Measurements from ENCODE around the gene APBA2. TPM values are rescaled to one million over a fixed set of nuclear protein-coding genes. Genes with fewer than 3 reads are reported as not detected.
"Not testable (repeated sequence)": the region's sequence is repeated elsewhere in the genome, so short reads cannot be mapped to it uniquely, and the experiment has no call there.

Gene APBA2
- polyA plus RNA-seq, 2 of the 4 experiments (the other 2 are of a cell fraction), result 11.4 to 12.6 TPM

DNA sequence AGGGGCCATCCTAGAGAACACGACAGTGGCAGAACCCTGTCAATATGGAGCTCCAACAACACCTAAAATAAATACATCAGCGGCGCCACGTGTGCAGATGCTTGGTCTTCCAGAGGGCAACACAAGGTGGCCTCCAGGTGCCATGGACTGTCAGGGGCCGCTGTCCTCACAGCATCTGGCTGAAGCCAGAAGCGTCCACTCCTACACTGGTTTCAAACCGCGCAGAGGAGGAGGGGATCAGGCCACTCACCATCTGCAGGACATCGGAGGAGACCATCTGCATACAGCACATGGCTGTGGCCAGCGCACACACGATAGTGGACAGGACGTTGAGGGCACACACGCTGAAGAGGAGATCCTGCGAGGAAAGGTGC is 265.7 kb downstream of the APBA2 start:
- ATAC-seq, result no peak
- DNase-seq (ENCODE audit: low read depth in 1 of 2, low spot score in 1 of 2), result no peak
- Histone ChIP-seq H3K4me2 (no peak overlapping the region), H3K27ac (no peak overlapping the region), H3K4me3 (no peak overlapping the region), H3K9me3 (peaks cover 5% of the 10 kb centered on the region; the same call in 2 of the 3 replicates), H3K4me1 (no peaks in the 10 kb centered on the region)
- no peak for FAIRE-seq
- WGBS (ENCODE audit: missing lambda C conversion rate), result 55% methylated on average over 14 of the region's 14 CpGs
- no peak for TF ChIP-seq TFCP2L1 (CRISPR knock-in tag; IDR thresholded peaks at IDR 0.05)
- no peak for TF ChIP-seq EHF (CRISPR knock-in tag; IDR thresholded peaks at IDR 0.05)
- TF ChIP-seq NPAS2 (CRISPR knock-in tag; IDR thresholded peaks at IDR 0.05; ENCODE audit: borderline replicate concordance), result no peak
- no peak for TF ChIP-seq GATA3 (IDR thresholded peaks at IDR 0.05; ENCODE audit: borderline replicate concordance)
- TF ChIP-seq SREBF2 (IDR thresholded peaks at IDR 0.05), result no peak
- no peak for TF ChIP-seq USF2 (IDR thresholded peaks at IDR 0.05)
- TF ChIP-seq KDM1A (IDR thresholded peaks at IDR 0.05; ENCODE audit: low read depth), result no peak
- TF ChIP-seq FOXS1 (CRISPR knock-in tag; IDR thresholded peaks at IDR 0.05), result no peak
- TF ChIP-seq MAX (IDR thresholded peaks at IDR 0.05), result no peak
- TF ChIP-seq RFX5 (IDR thresholded peaks at IDR 0.05), result no peak
- TF ChIP-seq MAFK (IDR thresholded peaks at IDR 0.05; ENCODE audit: partially characterized antibody), result no peak
- no peak for TF ChIP-seq MYC (IDR thresholded peaks at IDR 0.05; ENCODE audit: borderline replicate concordance, low read length)
- TF ChIP-seq FOSL2 (IDR thresholded peaks at IDR 0.05), result no peak
- TF ChIP-seq FOSL2 (CRISPR knock-in tag; IDR thresholded peaks at IDR 0.05), result no peak
- TF ChIP-seq POLR2A (IDR thresholded peaks at IDR 0.05; ENCODE audit: low read length), result no peak
- CTCF ChIA-PET, result interaction anchor here (0.7 to 1.1 kb wide), 2 partner anchors 12 to 120 kb away, joined by 3 to 6 read pairs; no protein-coding TSS in a partner anchor
- POLR2A ChIA-PET, result no interaction called here

DNA sequence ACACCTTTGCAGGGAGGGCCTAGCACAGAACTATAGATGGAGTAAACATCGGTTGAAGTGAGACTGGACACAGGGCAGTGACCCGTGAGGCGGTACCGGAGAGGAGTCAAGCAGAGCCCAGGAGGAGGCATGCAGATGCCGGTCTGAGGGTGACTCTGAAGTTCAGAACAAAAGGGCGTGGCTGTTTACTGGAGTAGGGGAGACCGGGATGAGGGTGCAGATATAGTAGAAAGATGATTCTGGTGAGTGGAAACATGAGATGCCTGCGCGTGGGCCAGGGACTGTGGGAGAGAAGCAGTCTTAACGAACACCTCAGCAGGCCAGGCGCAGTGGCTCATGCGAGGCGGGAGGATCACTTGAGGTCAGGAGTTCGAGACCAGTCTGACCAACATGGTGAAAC is 270.7 kb downstream of the APBA2 start:
- Histone ChIP-seq H3K27ac (no peak overlapping the region), H3K4me3 (no peak overlapping the region), H3K4me2 (no peak overlapping the region), H3K9me3 (peaks cover 11% of the 10 kb centered on the region), H3K4me1 (no peaks in the 10 kb centered on the region)
- DNase-seq (ENCODE audit: low read depth in 1 of 2, low spot score in 1 of 2), result no peak
- ChIA-PET CTCF (no interaction called here), POLR2A (no interaction called here)
- ATAC-seq, result no peak
- WGBS (ENCODE audit: missing lambda C conversion rate), result 79% methylated on average over 14 of the region's 14 CpGs
- TF ChIP-seq NFE2L2 (conservative IDR thresholded peaks at IDR 0.05; ENCODE audit: low read length) (no peak), KDM5A (IDR thresholded peaks at IDR 0.05) (no peak), BHLHE40 (IDR thresholded peaks at IDR 0.05; ENCODE audit: low read depth, low read length) (no peak), ZSCAN20 (CRISPR knock-in tag; IDR thresholded peaks at IDR 0.05) (no peak), POLR2AphosphoS2 (conservative IDR thresholded peaks at IDR 0.05; ENCODE audit: low read length) (no peak), SMC3 (IDR thresholded peaks at IDR 0.05) (no peak), MAX (IDR thresholded peaks at IDR 0.05) (no peak)
- FAIRE-seq, result no peak

- no peaks in the 10 kb centered on the region for H3K4me1 ChIP-seq
- POLR2A ChIA-PET, result no interaction called here
- no peak overlapping the region for H3K27ac ChIP-seq
- H3K4me2 ChIP-seq, result no peak overlapping the region
- DNase-seq (ENCODE audit: low read depth in 1 of 2, low spot score in 1 of 2), result no peak
- no peak for FAIRE-seq
- CTCF ChIA-PET, result interaction anchor here (0.6 to 1.6 kb wide), 3 partner anchors 16 to 205 kb away, joined by 3 read pairs; no protein-coding TSS in a partner anchor
- H3K9me3 ChIP-seq, result peaks cover 8% of the 10 kb centered on the region
- no peak for ATAC-seq
- WGBS (ENCODE audit: missing lambda C conversion rate), result 72% methylated on average over 29 of the region's 31 CpGs
- H3K4me3 ChIP-seq, result no peak overlapping the region
- TF ChIP-seq POLR2AphosphoS2 (conservative IDR thresholded peaks at IDR 0.05; ENCODE audit: low read length), result no peak
- TF ChIP-seq HOXA7 (CRISPR knock-in tag; IDR thresholded peaks at IDR 0.05), result no peak
- no peak for TF ChIP-seq KDM1A (IDR thresholded peaks at IDR 0.05; ENCODE audit: low read depth)
Observed at GRCh38 chr15:29159771-29160455, 274.1 kb downstream of the APBA2 start.

- ATAC-seq, result no peak
- DNase-seq (ENCODE audit: low read depth in 1 of 2, low spot score in 1 of 2), result no peak
- no peak overlapping the region for H3K4me3 ChIP-seq
- H3K9me3 ChIP-seq, result peaks cover 8% of the 10 kb centered on the region
- no peak for FAIRE-seq
- no peak overlapping the region for H3K4me2 ChIP-seq
- H3K27ac ChIP-seq, result no peak overlapping the region
- H3K4me1 ChIP-seq, result no peaks in the 10 kb centered on the region
- ChIA-PET POLR2A (no interaction called here), CTCF (interaction anchor here (1.7 to 4.2 kb wide), 2 partner anchors 22 to 60 kb away, joined by 4 to 27 read pairs; no protein-coding TSS in a partner anchor)
- TF ChIP-seq NR3C1 (IDR thresholded peaks at IDR 0.05), result no peak
- TF ChIP-seq FOSB (CRISPR knock-in tag; IDR thresholded peaks at IDR 0.05), result no peak
- TF ChIP-seq HOXB13 (CRISPR knock-in tag; IDR thresholded peaks at IDR 0.05; ENCODE audit: low read depth), result no peak
- TF ChIP-seq TFCP2L1 (CRISPR knock-in tag; IDR thresholded peaks at IDR 0.05), result no peak
- TF ChIP-seq EP300 (IDR thresholded peaks at IDR 0.05), result no peak
- TF ChIP-seq RFX5 (IDR thresholded peaks at IDR 0.05), result no peak
- TF ChIP-seq E2F6 (IDR thresholded peaks at IDR 0.05; ENCODE audit: borderline replicate concordance, low read depth), result no peak
- no peak for TF ChIP-seq BHLHE40 (IDR thresholded peaks at IDR 0.05; ENCODE audit: low read depth, low read length)
- TF ChIP-seq EHF (CRISPR knock-in tag; IDR thresholded peaks at IDR 0.05), result no peak
- TF ChIP-seq HEYL (CRISPR knock-in tag; IDR thresholded peaks at IDR 0.05), result no peak
- 65% methylated on average over 5 of the region's 5 CpGs for WGBS (ENCODE audit: missing lambda C conversion rate)
Observed at GRCh38 chr15:29162411-29162810, 276.6 kb downstream of the APBA2 start.

- H3K4me2 ChIP-seq; ATAC-seq; H3K4me1 ChIP-seq; H3K9me3 ChIP-seq; DNase-seq (ENCODE audit: low read depth in 1 of 2, low spot score in 1 of 2); H3K4me3 ChIP-seq; H3K27ac ChIP-seq; FAIRE-seq; POLR2A ChIA-PET; CTCF ChIA-PET: not testable (repeated sequence)
- WGBS (ENCODE audit: missing lambda C conversion rate), result 37% methylated on average over 2 of the region's 2 CpGs
Observed at GRCh38 chr15:29167122-29167521, 281.3 kb downstream of the APBA2 start.
